Measurements from ENCODE around the gene GALNT7. TPM values are rescaled to one million over a fixed set of nuclear protein-coding genes. Genes with fewer than 3 reads are reported as not detected.
A peak's percentile ranks its signal among the peaks of the same experiment; 100 is the strongest.

GALNT7 gene
- total and polyA plus RNA-seq, 2 of the 13 experiments (the other 11 are each of a cell fraction or from before 2014, with no cell fraction given), result 0.08 to 0.13 TPM

DNA sequence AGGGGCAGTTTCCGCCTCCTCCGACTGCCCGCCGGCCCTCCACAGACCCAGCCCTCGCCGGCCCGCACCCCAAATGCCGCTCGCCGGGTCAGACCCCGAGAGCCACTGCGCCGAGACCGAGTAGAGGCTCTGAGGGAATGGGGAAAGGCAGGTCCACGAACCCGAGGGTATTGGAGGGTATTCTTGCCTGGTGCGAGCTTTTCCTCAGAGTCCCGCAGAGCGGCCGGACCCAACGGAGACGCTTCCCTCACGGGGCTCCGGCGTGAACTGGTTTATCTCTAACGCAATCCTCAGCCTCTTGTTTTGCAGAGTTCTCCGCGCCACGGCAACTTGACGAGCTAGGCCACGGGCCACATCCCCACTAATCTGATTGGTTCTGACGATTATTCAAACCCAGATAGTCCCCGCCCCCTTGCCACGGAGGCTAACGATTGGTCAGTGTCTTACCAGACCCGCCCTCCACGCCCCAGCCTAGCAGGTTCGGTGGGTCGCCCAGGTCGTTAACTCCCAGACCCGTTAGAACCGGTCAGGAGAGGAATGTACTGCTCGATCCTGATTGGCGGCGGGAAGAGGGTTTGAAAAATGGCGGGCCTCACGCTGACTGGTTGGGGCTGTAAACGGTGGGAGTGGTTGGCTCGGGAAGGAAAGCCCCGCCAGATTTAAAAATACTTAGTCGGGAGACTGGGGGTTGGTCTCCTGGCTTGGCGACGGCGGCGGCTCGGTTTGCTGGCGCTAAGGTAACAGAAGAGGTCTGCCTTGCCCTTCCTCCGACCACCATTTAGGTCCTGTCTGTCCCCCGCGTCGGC lies 165.7 kb downstream of the GALNT7 start, which contains the start of gene HMGB2 (continued):
- TF ChIP-seq, protein P1, sequence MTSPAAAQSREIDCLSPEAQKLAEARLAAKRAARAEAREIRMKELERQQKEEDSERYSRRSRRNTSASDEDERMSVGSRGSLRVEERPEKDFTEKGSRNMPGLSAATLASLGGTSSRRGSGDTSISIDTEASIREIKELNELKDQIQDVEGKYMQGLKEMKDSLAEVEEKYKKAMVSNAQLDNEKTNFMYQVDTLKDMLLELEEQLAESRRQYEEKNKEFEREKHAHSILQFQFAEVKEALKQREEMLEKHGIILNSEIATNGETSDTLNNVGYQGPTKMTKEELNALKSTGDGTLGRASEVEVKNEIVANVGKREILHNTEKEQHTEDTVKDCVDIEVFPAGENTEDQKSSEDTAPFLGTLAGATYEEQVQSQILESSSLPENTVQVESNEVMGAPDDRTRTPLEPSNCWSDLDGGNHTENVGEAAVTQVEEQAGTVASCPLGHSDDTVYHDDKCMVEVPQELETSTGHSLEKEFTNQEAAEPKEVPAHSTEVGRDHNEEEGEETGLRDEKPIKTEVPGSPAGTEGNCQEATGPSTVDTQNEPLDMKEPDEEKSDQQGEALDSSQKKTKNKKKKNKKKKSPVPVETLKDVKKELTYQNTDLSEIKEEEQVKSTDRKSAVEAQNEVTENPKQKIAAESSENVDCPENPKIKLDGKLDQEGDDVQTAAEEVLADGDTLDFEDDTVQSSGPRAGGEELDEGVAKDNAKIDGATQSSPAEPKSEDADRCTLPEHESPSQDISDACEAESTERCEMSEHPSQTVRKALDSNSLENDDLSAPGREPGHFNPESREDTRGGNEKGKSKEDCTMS (CRISPR knock-in tag; conservative IDR thresholded peaks at IDR 0.05), result no peak
- TF ChIP-seq HNRNPLL (IDR thresholded peaks at IDR 0.05; ENCODE audit: low read depth, low read length, poor library complexity, severe bottlenecking) (peak; percentile 19), GABPB1 (CRISPR knock-in tag; IDR thresholded peaks at IDR 0.05) (peak; percentile 36), FOXP1 (IDR thresholded peaks at IDR 0.05) (no peak), FOXP1 (CRISPR knock-in tag; IDR thresholded peaks at IDR 0.05) (no peak), TAF15 (IDR thresholded peaks at IDR 0.05; ENCODE audit: low read depth, low read length, poor library complexity, severe bottlenecking) (no peak), ZNF577 (CRISPR knock-in tag; IDR thresholded peaks at IDR 0.05; ENCODE audit: borderline replicate concordance, low read depth) (no peak), U2AF2 (IDR thresholded peaks at IDR 0.05; ENCODE audit: low read depth, low read length) (no peak), AGO2 (optimal IDR thresholded peaks at IDR 0.05; ENCODE audit: low read depth, low read length) (peak; percentile 92), ZNF556 (CRISPR knock-in tag; IDR thresholded peaks at IDR 0.05; ENCODE audit: borderline replicate concordance) (0 out of 2 replicates have a peak, but pooled peaks have one; percentile 23), ZSCAN20 (CRISPR knock-in tag; IDR thresholded peaks at IDR 0.05; ENCODE audit: borderline replicate concordance) (0 out of 2 replicates have a peak, but pooled peaks have one; percentile 49), ATF7-NPFF (CRISPR knock-in tag; IDR thresholded peaks at IDR 0.05; ENCODE audit: low read depth) (peak; percentile 98), ZNF281 (CRISPR knock-in tag; IDR thresholded peaks at IDR 0.05; ENCODE audit: borderline replicate concordance) (no peak), PHF20 (CRISPR knock-in tag; IDR thresholded peaks at IDR 0.05) (peak; percentile 39; the same call in 1 of the 2 replicates), PCBP2 (optimal IDR thresholded peaks at IDR 0.05; ENCODE audit: low read depth, low read length, poor library complexity, severe bottlenecking) (no peak), KDM6A (CRISPR knock-in tag; IDR thresholded peaks at IDR 0.05; ENCODE audit: low read depth) (no peak), ZNF761 (CRISPR knock-in tag; conservative IDR thresholded peaks at IDR 0.05) (no peak)
- TF ChIP-seq, protein P2, sequence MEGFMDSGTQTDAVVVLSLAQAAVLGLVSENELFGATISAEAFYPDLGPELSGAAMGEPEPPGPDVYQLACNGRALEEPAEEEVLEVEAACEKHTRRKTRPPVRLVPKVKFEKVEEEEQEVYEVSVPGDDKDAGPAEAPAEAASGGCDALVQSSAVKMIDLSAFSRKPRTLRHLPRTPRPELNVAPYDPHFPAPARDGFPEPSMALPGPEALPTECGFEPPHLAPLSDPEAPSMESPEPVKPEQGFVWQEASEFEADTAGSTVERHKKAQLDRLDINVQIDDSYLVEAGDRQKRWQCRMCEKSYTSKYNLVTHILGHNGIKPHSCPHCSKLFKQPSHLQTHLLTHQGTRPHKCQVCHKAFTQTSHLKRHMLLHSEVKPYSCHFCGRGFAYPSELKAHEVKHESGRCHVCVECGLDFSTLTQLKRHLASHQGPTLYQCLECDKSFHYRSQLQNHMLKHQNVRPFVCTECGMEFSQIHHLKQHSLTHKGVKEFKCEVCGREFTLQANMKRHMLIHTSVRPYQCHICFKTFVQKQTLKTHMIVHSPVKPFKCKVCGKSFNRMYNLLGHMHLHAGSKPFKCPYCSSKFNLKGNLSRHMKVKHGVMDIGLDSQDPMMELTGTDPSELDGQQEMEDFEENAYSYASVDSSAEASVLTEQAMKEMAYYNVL (CRISPR knock-in tag; IDR thresholded peaks at IDR 0.05; ENCODE audit: borderline replicate concordance), result no peak
- TF ChIP-seq, protein P3, sequence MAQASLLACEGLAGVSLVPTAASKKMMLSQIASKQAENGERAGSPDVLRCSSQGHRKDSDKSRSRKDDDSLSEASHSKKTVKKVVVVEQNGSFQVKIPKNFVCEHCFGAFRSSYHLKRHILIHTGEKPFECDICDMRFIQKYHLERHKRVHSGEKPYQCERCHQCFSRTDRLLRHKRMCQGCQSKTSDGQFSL (CRISPR knock-in tag; IDR thresholded peaks at IDR 0.05), result no peak
- TF ChIP-seq, protein P4, sequence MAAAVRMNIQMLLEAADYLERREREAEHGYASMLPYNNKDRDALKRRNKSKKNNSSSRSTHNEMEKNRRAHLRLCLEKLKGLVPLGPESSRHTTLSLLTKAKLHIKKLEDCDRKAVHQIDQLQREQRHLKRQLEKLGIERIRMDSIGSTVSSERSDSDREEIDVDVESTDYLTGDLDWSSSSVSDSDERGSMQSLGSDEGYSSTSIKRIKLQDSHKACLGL (CRISPR knock-in tag; IDR thresholded peaks at IDR 0.05), result no peak

Data from HepG2 (cell line).